ENCODE results near the gene ACP6. TPM values are rescaled to one million over a fixed set of nuclear protein-coding genes. Genes with fewer than 3 reads are reported as not detected.
"Not testable (repeated sequence)": the region's sequence is repeated elsewhere in the genome, so short reads cannot be mapped to it uniquely, and the experiment has no call there.

The ACP6 gene
- polyA plus RNA-seq, 1 donor, result 7.1 TPM

DNA sequence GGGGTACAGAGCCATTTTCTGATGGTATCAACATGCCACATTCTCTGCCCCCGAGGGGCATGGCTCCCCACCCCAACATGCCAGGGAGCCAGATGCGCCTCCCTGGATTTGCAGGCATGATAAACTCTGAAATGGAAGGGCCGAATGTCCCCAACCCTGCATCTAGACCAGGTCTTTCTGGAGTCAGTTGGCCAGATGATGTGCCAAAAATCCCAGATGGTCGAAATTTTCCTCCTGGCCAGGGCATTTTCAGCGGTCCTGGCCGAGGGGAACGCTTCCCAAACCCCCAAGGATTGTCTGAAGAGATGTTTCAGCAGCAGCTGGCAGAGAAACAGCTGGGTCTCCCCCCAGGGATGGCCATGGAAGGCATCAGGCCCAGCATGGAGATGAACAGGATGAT lies 50.6 kb downstream of the ACP6 start:
- no peak for DNase-seq

DNA sequence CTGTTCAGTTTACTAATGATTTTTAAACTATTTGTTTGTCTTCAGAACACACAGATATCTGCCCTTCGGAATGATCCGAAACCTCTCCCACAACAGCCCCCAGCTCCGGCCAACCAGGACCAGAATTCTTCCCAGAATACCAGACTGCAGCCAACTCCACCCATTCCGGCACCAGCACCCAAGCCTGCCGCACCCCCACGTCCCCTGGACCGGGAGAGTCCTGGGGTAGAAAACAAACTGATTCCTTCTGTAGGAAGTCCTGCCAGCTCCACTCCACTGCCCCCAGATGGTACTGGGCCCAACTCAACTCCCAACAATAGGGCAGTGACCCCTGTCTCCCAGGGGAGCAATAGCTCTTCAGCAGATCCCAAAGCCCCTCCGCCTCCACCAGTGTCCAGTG lies 51.6 kb downstream of the ACP6 start:
- no peak for DNase-seq

DNA sequence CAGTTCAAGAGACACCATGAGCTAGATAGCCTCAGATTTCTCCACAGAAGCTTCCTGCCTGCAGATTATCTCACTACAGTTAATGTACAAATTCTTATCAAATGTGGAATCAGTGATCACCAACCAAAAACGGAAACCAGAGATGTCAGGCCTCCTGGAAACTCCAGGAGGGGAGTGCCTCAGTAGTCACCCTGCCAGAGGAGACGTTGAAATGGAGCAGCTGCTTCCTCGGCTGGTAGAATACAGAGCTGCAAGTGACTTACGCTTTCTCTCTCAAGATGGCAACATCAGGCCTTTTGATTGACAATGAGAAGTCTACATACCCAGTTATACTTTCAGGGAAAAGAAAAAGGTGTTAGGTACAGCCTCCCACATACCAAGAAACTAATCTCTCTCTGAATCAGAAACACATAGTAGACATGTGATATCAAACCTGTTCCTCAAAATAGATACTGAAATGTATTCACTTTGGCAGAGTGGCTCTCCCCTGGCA lies 52.2 kb downstream of the ACP6 start:
- DNase-seq, result no peak

DNA sequence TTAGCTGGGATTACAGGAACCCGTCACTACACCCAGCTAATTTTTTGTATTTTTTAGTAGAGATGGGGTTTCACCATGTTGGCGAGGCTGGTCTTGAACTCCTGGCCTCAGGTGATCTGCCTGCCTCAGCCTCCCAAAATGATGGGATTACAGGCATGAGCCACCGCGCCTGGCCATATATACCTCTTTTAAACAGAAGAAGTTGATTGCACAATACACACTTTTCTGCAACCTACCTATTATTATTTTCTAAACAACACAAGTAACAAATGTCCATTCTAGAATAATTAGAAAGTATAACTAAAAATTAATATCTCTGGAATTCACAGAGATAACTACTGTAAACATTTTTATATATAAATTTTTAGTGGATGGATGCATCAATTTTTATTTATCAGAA lies 55.4 kb downstream of the ACP6 start:
- not testable (repeated sequence) for DNase-seq

DNA sequence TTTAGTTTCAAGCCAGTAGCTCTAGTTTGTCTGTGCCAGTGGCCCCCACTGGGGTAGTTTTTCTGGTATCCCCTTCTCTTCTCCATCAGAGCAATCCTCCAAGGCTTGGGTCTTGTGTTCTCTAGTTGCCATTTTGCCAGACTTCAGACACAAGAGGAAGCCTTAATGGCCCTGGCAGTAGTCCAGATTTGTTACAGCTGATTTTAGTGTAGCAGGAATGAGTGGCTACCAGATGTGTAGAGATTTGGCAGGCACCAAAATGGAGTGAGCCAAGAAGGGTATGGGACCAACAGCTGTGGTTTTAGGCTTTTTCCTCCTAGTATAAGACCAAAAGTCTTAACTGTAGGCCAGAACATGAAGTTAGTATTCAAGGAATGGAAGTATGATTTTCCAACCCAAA lies 56.8 kb downstream of the ACP6 start:
- DNase-seq, result peak; percentile 17

DNA sequence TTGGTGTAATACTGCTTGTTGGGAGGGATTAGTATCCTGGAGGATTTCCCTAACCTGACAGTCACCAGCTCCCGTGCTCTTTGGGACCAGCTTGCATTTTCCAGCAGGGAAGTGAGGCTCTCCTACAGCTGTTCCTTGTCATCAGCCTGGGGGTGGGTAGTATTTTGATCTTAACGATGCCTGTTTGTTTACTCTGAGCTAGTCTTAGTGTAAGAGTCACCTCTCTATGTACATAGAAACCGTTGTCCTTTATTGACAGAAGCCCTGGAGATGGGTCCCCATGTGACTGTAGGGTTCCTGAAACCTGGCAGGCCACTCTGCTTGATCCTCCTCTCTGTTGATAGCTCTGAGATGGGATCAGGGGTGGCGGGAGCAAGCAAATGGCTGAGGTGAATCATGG lies 58.0 kb downstream of the ACP6 start:
- DNase-seq, result no peak

DNA sequence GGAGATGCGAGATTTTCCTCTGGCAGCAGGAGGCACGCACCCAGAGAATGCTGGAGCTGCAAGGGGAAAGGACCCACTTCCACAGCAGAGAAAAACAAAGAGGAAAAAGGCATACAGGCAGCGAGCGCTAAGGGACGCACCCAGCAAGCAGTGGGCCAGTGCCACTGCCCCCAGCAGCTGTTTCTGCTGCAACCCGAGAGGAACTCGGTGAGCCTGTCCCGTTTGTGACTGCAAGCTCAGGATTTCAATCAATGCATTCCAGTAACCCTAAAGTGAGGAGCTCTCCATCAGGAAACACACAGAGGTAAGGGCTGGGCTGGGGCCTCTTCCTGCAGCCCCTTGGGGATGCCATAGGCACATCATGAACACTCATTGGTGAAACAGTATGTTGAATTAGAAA lies 58.7 kb downstream of the ACP6 start:
- no peak for DNase-seq

DNA sequence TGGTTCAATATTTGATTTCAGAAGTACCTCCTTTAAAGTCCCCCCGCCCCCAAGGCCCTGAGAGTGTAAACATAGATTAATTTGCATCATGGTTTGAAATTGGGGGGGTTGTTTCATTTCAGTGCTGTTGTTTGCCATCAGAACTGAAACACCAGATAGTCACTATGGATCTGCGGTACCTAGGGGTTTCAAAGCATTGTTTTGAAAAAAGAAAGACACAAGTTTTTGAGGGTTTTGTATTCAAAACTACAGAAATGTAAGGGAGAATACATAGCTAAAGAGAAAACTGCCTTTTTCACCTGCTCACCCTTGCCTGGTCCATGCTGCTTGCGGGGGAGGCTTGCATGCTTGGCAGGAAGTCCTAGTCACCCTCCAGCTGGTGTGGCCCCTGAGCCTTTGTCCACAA lies 59.3 kb downstream of the ACP6 start:
- DNase-seq, result no peak

DNA sequence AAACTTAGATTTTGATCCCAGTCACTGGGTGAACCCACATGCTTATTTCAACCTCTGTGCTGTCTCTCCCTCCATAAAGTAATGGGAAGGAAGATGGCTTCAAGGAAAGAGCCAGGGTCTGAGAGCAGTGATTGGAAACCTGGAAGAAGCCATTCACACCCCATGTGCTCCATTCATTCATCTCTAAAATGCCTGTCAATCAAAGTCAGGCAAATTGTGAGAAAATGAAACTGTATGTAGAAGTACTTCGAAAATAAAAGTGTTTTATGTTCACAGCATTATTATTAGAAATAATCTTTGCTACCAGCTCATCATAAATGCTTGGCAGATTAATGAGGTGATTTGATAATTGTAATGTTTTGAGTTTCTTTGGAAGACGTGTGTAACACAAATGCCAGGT lies 61.0 kb downstream of the ACP6 start:
- no peak for DNase-seq

DNA sequence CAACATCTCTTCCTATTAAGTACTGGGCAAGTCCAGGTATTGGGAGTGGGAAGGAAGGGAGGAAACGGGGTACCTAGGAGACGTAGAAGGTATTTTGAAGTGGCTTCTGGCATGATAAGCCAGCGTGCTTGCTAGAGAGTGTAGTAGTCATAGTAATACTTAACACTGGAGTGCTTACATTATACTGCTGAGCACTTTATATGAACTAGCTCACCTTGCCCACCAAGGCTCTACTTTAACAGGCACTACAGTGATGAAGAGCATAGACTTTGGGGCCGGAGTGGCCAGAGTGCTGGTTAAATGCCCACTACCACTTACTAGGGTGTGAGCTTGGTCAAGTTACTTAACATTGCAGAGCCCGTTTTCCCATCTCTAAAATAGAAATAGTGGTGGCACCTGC lies 61.7 kb downstream of the ACP6 start:
- DNase-seq, result no peak

DNA sequence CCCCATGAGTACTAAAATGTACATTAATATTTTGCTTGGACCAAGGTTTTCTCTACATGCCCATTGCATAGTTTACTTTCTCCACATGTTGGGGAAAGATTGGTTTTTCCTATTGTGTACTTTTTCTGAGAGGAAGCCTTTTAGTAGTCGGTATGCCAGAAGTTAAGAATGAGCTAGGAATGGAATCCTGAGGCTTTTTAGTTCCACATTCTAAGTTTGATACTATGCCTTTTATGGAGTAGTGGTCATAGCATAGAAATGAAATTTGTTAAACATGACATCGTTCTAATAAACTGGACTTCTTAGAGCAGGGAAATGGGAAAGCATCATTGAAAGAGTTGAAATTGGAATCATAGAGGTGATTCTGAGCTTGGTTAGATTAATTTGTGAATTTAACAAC lies 64.7 kb downstream of the ACP6 start:
- DNase-seq, result no peak

DNA sequence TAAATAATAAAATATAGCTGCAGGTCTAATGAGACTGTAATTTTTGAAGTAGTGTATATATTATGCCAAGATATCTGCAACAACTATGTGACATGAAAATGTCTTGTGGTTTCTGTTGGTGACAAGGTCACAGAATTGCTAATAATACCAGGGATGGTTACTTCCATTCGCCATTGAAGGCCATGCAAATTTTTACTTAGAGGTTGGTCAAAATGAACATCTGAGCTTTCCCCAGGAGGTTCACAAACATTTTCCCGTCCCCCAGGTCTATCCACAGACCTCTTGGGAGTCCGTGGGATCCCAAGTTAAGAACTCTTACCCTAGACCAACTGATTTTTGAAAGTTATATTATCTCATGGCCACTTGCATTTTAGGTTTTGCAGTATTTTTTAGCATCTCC lies 66.3 kb downstream of the ACP6 start:
- DNase-seq, result no peak

DNA sequence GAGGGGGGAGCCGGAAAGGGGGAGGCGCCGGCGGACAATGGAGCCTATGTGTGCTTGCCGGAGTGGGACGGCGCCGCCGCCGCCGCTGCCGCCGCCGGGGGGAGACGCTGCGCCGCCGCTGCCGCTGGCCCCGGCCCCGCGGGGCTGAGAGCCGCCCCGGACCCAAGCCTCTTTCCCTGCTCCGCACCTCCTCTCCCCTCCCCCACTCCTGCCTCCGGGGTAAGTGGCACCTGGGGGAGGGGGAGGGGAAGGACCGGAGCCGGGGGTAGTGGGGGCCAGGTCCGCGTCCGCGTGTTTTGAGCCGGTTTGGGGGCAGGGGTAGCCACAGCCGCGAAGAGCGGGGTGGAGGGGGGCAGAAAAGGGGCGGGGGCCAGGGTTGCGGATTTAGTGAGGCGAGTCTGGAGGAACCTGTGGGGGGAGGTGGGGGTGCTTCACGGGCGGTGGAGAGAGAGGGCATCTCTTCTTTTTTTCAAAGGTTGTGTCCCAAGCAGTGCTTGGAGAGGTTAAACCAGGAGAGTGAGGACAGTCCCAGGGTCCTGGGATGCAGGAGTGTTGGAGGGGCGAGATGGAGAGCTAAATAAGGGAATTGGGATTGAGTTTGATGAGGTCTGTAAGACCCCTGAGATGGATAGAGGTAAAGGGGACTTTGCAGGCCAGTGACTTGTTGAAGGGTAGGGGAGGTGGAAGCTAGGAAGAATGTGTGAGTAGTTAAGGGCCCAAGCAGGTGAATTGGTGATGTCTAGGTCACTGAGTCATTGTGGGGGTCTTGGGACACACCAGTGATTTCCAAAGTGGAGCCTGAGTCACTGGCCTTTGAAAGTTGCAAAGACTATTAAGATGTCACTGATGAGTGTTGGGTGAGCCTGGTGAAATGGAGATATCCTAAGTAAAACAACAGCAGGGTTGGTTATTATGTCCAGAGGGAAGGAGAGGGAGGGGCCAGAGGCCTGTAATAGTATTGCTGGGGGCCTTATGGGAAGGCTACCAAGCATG lies 69.9 kb downstream of the ACP6 start:
- no peak for DNase-seq

DNA sequence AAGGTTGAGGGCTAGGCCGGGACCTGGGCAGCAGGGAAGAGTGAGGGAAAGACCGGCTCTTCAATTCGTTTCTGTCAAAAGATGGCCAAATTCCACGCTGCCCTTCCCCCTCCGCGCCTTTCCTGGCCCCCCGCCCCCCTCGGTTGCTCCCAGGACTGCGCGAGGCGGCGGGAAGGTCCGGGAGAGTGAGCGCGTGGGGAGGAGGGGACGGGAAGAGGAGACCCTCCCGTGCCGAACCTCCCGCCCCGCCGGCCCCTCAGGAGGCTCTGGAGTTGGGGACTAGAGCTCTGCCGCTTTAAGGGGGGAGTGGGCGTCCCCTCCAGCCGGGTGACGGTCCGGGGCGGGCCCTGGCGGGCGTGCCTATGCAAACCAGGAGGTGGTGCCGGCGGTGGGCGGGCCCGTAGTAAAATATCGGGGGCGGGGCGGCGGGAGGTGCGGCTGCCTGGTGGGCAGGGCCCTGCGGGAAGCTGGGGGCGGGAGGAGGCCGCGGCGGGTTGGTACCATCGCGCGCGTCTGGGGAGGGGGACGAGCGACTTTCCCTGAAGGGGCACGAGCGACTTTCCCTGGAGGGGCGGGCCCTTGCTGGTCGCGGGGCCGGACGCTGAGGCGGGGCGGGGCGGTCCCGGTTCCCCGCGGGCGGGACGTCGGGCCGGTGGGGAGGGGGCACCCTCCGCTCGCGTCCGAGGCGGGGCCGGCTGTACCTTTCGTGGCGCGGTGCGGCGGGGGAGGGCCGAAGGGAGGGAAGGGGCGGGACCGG lies 70.8 kb downstream of the ACP6 start:
- DNase-seq, result peak; percentile 96

DNA sequence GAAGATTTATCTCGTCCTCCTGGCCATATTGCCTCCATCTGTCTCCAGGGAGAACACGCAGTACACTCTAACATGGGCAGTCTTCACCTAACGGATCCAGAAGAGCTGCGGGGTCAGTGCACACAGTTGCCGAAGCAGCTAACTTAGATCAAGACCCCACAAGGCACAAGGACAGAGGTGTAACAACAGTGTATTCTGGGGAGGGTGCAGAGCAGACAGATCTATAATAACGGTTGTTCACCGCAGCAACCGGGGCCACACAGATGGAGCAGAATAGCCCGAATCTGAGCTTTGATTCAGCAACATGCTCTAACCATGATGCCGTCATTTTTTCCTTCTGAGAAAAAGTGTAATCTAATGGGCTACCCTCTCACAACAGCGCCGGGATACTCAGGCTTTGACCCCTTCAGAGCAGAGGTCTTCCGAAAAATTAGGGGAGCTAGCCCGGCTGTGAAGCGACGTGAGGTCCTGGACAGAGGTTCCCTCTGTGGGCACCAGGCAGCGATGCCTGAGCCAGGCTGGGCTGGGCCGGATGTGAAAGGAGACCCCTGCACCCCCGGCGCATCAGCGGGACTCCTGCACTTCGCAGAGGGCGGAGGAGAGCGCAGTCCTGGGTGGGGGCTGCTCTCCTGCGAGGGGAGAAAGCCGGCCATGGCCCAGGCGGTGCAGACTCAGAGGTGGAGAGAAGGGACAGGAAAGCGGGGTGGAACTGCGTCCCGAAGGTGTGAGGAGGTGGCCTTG lies 71.5 kb downstream of the ACP6 start:
- peak; percentile 70 for DNase-seq

DNA sequence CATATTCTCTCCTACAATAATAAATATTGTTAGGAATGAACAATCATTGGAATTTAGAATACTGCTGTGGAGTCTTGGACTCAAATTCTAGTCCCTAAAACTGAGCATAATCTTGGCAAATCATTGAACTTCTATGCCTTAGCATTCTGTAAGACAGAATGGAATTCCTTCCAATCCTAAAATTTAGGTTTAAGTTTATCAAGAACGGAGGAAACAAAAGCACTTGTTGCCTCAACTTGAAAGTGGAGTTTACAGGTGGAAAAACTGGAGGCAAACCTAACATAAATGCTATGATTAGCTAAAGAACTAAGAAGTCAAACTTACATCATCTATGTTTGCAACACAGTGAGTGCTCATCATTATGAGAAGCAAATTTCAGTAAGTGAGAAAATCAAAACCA lies 73.3 kb downstream of the ACP6 start:
- no peak for DNase-seq

Other genes with a start within 250 kb of the ACP6 start
- gene BCL9, start 129.0 kb downstream of the ACP6 start, polyA plus RNA-seq (ENCODE audit: insufficient read length), result 23.8 TPM
- 16.6 TPM for gene GJA5, start 90.1 kb upstream of the ACP6 start, polyA plus RNA-seq (ENCODE audit: insufficient read length)
- not detected for gene GJA8, start 232.3 kb upstream of the ACP6 start, polyA plus RNA-seq (ENCODE audit: insufficient read length)

All from hindlimb muscle (tissue), 1 donor.